T-helper 17 cell (primary cell): ENCODE results near the gene EML6. TPM values are rescaled to one million over a fixed set of nuclear protein-coding genes. Genes with fewer than 3 reads are reported as not detected.

Experiments
- ATAC-seq: fragments of 150-1000 bp; cut with Tn5 transposase; 2 replicates; pipeline ENCODE4 v1.10.0; 2021; ENCODE audit warnings: mild to moderate bottlenecking, moderate library complexity
- DNase-seq, 3 donors: peaks; one replicate each; pipeline versions ENCODE4 v3.0.0 to v3.0.0-alpha.2; 2020 to 2021
- H3K9me3 ChIP-seq: one replicate; pipeline ENCODE4 v1.7.0; 2013; ENCODE audit warnings: low read length, mild to moderate bottlenecking; ENCODE audit not compliant: control insufficient read depth, poor library complexity, severe bottlenecking
- H3K27ac Mint-ChIP-seq: one replicate; pipeline ENCODE4 v1.8.0; 2022; ENCODE audit warnings: mild to moderate bottlenecking, moderate library complexity, mixed read lengths
- H3K27me3 Mint-ChIP-seq: one replicate; pipeline ENCODE4 v1.8.0; 2022; ENCODE audit warnings: mixed read lengths
- H3K36me3 Mint-ChIP-seq: one replicate; pipeline ENCODE4 v1.8.0; 2022; ENCODE audit warnings: low read depth, mixed read lengths
- H3K4me1 Mint-ChIP-seq: one replicate; pipeline ENCODE4 v1.8.0; 2022; ENCODE audit warnings: mild to moderate bottlenecking, mixed read lengths
- H3K4me3 Mint-ChIP-seq: one replicate; pipeline ENCODE4 v1.8.0; 2022; ENCODE audit warnings: mild to moderate bottlenecking, moderate library complexity, mixed read lengths
- total RNA-seq, 4 donors: library from RNA in 2 of 4; stranded (reverse) in 2 of 4; gene quantifications; one replicate each; pipeline ENCODE4 v1.2.3 and lab custom pipeline; 2022 to 2026

The EML6 gene
- 1 to 10 TPM; 2.2 to 4.0 TPM for total RNA-seq
- 5.5 to 11.7 reads per million in 2 donors for total RNA-seq (lab: John Stamatoyannopoulos, UW)

DNA sequence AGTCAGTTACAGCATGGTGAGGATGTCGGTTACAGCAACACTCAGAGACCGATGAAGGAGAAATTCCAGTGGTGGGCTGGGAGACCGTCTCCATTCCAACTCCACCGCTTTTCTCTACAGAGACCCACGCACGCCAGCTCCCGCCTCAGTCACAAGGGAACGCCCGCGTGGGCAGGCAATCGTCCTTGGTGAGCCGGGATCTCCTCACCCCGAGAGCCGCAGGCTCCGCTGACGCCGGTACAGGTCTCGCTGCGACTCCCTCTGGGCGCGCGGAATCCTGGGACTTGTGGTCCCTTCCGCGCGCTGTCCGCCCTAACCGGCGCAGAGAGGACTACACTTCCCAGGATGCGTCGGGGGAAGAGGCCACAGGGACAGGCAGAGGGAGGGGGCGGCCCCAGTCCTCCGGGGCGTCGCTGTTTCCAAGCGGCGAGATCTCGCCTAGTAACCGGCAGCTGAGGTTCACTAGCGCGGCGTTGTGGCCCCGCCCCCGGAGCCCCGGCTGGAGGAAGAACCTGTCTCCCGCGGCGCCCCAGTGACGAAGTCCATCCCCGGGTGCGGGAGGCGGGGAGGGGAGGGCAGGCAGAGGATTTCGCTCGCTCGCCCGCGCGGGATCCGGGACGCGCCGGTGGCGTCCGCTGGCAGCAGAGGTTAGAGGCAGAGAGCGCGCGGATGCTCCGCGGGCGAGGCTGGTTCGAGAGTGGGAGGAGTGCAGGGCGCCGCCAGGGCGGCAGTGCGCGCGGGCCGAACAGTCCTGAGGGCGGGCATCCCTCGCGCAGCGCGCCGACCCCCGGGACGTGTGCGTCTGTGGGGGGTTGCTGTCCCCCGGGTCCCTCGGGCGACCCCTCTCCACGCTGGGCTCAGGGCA lies at the start of gene EML6:
TSS of gene EML6 (plus strand) at position 532 of the 865 bp plus-strand sequence. CDS start 1,400 bp downstream, outside the sequence.
- DNase-seq, result peak; percentile 97 to 99 (median 98)
- ATAC-seq, result peak; percentile 96
- H3K27ac Mint-ChIP-seq, result peak within 1 kb of the TSS; percentile 83
- peaks cover 8% of the 10 kb centered on the region for H3K36me3 Mint-ChIP-seq
- no peaks in the 10 kb centered on the region for H3K9me3 ChIP-seq
- peaks cover 63% of the 10 kb centered on the region for H3K27me3 Mint-ChIP-seq
- H3K4me3 Mint-ChIP-seq, result peak within 1 kb of the TSS; percentile 98
- H3K4me1 Mint-ChIP-seq, result peaks cover 12% of the 10 kb centered on the region

DNA sequence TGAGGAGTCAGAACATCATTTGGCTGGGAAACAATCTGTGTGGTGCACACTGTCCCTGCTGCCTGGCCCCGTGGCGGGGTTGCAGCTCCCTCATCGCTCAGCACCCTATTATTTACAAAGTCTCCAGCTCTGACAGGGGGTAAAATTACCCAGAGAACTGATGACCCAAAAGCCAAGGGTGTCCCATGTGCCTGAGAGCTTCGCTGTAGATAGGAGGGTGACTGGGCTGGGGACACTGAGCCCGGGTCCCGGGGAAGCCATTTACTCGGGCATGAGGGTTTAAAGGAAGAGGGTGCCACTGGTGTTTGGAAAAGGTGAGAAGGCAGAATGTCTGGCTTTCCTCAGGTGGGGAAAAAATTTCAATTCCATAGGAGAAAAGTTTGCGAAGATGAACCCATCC lies 48.2 kb upstream of the EML6 start:
- ATAC-seq (no peak), DNase-seq (no peak)
- no peaks in the 10 kb centered on the region for H3K9me3 ChIP-seq
- Mint-ChIP-seq H3K36me3 (no peaks in the 10 kb centered on the region), H3K4me1 (peaks cover 17% of the 10 kb centered on the region), H3K27me3 (peaks cover 18% of the 10 kb centered on the region), H3K27ac (no peak overlapping the region), H3K4me3 (no peak overlapping the region)

DNA sequence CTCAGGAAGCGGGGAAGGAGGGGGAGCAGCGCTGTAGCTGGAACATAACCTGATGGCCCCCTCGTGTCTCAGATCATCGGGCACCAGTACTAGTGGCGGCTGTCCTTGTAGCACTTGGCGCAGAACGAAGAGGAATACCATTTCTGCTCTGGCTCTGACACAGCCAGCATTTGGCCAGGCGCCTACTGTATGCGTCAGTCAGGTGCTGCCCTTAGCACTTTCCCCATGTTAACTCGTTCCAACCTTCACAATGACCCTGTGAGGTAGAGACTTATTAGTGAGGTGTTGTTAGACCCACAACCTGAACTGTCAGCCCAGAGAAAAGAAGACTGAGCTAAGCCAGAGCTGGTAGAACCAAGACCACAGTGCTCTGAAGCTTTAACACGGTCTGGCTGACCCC lies 47.7 kb upstream of the EML6 start:
- H3K9me3 ChIP-seq, result no peaks in the 10 kb centered on the region
- Mint-ChIP-seq H3K4me1 (peaks cover 17% of the 10 kb centered on the region), H3K27ac (no peak overlapping the region), H3K27me3 (peaks cover 21% of the 10 kb centered on the region), H3K36me3 (no peaks in the 10 kb centered on the region), H3K4me3 (peak overlapping the region; percentile 15)
- ATAC-seq, result no peak
- no peak for DNase-seq

DNA sequence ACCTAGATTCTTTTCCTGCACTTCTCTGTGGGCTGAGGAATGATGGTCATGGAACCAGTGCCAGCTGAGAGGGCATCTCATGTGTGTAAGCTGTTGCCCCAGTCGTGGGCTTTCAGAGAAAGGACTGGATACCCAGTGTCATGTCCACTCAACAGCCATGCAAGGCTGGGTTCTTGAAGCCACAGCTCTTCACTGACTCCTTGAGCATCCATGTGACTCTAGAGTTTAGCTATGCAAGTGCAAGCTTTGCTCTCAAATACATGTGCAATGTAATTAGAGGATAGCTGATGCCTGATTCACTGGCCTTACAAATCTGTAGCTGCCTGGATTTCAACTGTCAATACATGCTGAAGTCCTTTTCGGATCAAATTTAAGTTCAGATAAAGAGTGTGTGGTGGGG lies 46.8 kb upstream of the EML6 start:
- Mint-ChIP-seq H3K4me1 (peaks cover 21% of the 10 kb centered on the region), H3K4me3 (no peak overlapping the region), H3K36me3 (no peaks in the 10 kb centered on the region), H3K27ac (peak overlapping the region; percentile 53), H3K27me3 (peaks cover 21% of the 10 kb centered on the region)
- ATAC-seq (no peak), DNase-seq (no peak)
- H3K9me3 ChIP-seq, result no peaks in the 10 kb centered on the region

DNA sequence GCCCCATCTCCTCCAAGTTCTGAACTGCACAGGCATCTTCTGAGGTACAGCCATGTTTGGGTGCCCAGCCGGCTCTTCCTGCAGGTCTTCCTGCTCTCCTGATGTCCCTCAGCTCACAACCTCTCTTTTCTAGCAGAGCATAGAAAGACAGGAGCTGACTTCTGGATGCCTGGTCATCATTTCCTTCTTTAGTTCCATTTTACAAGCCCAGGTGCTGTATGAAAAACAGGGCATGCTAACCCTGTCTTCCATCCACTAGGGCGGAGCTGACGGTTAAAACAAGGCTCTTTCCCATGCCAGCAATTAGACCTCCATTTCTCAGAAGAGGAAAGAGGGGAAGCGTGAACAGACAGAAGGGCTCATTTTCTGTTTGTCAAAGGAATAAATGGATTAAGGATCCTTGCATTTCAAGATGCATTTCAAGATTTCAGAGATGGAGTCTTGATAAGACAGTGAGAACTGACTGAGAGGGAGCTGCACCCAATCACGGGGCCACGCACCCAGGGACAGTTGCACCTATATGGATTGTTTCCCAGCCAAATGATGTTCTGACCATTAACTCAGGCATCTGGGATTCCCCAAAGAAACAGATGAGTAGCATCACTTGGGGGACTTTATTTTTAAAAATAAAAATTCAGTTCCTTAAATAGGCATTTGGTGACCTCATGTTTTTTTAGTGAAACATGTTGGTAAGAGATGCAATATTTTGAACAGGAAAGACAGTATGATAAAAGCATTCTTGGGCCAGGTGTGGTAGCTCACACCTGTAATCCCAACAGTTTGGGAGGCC lies 45.8 kb upstream of the EML6 start:
- Mint-ChIP-seq H3K27ac (no peak overlapping the region), H3K4me1 (peaks cover 21% of the 10 kb centered on the region), H3K27me3 (peaks cover 21% of the 10 kb centered on the region), H3K4me3 (no peak overlapping the region), H3K36me3 (no peaks in the 10 kb centered on the region)
- no peak for ATAC-seq
- no peak for DNase-seq
- no peaks in the 10 kb centered on the region for H3K9me3 ChIP-seq

DNA sequence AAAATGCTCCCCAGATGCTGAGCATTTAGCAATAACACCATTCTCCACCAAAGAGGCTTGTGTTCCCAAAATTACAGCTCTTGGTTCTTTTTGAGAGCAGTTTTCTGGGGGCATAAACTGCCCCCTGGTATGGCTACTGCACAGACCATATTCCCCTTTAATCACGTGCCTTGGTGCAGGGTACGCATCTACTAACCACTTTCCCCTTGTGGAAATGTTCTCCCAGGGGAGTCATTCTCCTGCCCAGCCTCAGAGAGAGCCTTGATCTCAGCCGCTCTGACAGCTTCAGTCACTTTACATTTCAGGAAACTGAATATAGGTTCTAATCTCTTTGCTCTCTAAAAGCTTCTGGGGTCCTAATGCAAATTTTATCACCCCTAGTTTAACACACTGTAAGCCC lies 44.7 kb upstream of the EML6 start:
- Mint-ChIP-seq H3K27ac (no peak overlapping the region), H3K27me3 (peaks cover 21% of the 10 kb centered on the region), H3K36me3 (no peaks in the 10 kb centered on the region), H3K4me1 (peaks cover 14% of the 10 kb centered on the region), H3K4me3 (no peak overlapping the region)
- ATAC-seq, result no peak
- H3K9me3 ChIP-seq, result no peaks in the 10 kb centered on the region
- no peak for DNase-seq

DNA sequence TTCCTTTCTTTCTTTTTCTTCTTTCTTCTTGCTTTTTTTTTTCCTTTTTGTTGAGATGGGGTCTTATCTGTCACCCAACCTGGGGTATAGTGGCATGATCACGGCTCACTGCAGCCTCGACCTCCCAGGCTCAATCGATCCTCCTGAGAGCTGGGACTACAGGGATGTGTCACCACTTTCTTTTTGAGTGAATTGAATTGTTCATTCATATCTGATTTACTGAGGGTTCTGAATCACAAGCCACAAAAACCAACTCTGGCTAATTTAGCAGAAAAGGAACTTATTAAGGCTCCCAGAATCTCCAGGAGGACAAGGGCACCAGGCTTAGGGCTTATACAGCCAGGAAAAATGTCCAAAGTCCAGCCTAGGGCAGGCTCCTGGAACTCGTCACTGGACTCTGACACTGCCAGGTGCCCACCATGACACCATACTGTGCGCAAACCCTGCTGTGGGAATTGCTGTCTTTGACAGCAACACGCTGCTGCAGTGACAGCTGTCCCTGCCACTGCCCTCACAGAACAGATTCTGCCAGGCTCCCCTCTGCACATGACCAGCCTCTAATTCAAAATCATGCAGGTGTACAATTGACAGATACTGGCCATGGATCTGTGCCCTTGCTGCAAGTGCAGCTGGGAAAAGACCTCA lies 42.9 kb upstream of the EML6 start:
- H3K9me3 ChIP-seq, result no peaks in the 10 kb centered on the region
- H3K27ac Mint-ChIP-seq, result no peak overlapping the region
- H3K4me3 Mint-ChIP-seq, result peak overlapping the region; percentile 85
- peaks cover 14% of the 10 kb centered on the region for H3K4me1 Mint-ChIP-seq
- DNase-seq (no peak), ATAC-seq (peak; percentile 69)
- H3K36me3 Mint-ChIP-seq, result no peaks in the 10 kb centered on the region
- H3K27me3 Mint-ChIP-seq, result peaks cover 15% of the 10 kb centered on the region

DNA sequence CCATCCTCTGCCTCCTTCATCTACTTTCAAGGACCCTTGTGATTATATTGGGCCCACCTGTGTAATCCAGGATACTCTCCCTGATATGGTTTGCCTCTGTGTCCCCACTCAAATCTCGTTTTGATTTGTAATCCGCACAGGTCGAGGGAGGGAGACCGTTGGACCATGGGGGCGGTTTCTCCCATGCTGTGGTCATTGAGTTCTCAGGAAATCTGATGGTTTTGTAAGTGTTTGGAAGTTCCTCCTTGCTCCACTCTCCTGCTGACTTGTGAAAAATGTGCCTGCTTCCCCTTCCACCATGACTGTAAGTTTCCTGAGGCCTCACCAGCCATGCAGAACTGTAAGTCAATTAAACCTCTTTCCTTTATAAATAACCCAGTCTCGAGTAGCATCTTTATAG lies 42.0 kb upstream of the EML6 start:
- Mint-ChIP-seq H3K27me3 (peaks cover 19% of the 10 kb centered on the region), H3K4me3 (no peak overlapping the region), H3K27ac (no peak overlapping the region), H3K36me3 (no peaks in the 10 kb centered on the region), H3K4me1 (peaks cover 14% of the 10 kb centered on the region)
- H3K9me3 ChIP-seq, result no peaks in the 10 kb centered on the region
- DNase-seq (no peak), ATAC-seq (no peak)

DNA sequence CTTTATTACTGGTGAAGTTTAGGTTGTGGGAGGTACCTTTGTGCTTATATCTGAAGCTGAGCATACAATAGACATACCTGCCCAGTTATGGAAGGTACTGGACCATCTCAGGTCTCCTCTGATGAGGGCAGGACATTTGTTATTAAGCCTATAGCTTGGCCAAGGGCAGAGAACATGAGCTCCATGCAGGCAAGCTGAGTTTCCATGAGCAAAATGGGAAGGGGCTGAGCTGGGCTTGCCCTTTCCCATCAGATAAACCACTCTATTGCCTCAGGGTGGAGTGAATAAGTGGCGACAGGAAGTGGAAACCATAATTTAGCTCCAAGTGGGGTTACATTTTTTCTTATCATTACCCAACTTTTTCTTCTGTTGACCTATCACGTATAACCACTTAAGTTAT lies 39.9 kb upstream of the EML6 start:
- no peak for ATAC-seq
- no peak for DNase-seq
- no peaks in the 10 kb centered on the region for H3K9me3 ChIP-seq
- H3K27me3 Mint-ChIP-seq, result peaks cover 19% of the 10 kb centered on the region
- no peak overlapping the region for H3K27ac Mint-ChIP-seq
- H3K36me3 Mint-ChIP-seq, result no peaks in the 10 kb centered on the region
- no peak overlapping the region for H3K4me3 Mint-ChIP-seq
- peaks cover 14% of the 10 kb centered on the region for H3K4me1 Mint-ChIP-seq

DNA sequence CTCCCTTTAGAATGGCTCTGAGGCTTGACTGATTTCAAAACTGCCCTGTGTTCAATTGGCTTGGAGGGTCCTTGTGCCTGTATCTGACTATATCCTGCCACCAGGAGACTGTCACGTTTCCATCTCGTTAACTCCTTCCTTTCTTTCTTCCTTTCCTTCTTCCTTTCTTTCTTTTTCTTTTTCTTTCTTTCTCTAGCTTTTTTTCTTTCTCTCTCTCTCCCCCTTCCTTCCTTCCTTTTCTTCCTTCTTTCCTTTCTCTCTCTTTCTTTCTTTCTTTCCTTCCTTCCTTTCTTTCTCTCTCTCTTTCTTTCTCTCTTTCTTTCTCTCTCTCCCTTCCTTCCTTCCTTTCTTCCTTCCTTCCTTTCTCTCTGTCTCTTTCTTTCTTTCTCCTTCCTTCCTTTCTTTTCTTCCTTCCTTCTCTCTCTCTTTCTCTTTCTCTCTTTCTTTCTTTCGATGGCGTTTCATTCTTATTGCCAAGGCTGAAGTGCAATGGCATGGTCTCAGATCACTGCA lies 38.1 kb upstream of the EML6 start:
- no peak overlapping the region for H3K27ac Mint-ChIP-seq
- H3K36me3 Mint-ChIP-seq, result peaks cover 2% of the 10 kb centered on the region
- H3K4me3 Mint-ChIP-seq, result no peak overlapping the region
- peaks cover 10% of the 10 kb centered on the region for H3K4me1 Mint-ChIP-seq
- no peaks in the 10 kb centered on the region for H3K9me3 ChIP-seq
- ATAC-seq (no peak), DNase-seq (no peak)
- peaks cover 32% of the 10 kb centered on the region for H3K27me3 Mint-ChIP-seq

DNA sequence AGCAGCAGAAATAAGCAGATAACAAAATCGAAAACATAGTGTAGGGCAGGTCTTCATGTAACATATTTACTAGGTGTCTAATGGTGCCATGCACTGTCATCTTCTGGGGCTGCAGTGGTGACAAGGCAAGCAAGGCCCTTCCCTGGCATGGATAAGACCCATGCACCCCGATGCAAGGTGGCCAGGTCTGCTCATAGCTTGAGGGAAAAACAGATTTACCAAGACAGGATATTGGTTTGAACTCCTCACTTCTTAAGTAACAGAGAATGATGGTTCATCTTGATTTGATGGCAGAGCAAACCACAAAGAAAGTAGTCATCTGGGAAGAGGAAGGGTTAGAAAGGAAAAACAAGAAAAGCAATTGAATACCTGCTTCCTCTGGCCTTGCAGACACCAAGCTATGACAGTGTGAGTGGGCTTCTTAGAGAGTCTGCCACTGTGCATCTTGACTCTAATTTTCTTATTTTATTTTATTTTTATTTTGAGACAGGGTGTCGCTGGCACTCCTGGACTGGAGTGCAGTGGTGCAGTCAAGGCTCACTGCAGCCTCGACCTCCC lies 35.8 kb upstream of the EML6 start:
- Mint-ChIP-seq H3K4me3 (no peak overlapping the region), H3K27ac (no peak overlapping the region), H3K4me1 (peaks cover 4% of the 10 kb centered on the region), H3K36me3 (peaks cover 2% of the 10 kb centered on the region), H3K27me3 (peaks cover 30% of the 10 kb centered on the region)
- ATAC-seq (no peak), DNase-seq (no peak)
- H3K9me3 ChIP-seq, result no peaks in the 10 kb centered on the region

DNA sequence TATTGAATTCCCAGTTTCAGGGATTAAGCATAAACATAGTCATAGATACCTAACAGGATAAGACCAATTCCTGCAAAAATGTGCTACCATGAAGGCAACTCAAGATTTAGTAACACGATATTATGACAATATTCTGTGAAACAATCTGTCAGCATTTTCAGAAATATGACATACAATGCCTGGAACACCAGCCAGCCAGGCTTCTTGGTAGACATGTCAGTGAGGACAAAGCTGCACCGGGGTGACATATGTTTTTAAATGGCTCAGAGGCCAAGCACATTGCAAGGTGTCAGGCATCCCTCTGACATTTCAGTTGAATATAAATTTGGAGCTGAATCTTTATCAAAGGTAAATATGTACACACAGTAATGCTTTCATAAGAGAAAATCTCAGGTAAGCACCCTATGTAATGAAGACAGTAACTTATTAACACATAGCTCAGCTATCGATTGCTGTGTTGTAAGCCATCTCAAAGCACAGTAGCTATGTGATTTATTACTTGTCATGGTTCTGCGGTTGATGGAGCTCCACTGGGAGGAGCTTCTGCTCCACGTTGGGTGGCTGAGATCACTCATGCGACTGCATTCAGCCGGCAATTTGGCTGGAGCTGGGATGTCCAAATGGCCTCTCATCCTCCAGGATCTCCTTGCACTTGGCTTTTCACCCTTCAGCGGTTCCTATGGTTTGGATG lies 31.9 kb upstream of the EML6 start:
- Mint-ChIP-seq H3K27ac (no peak overlapping the region), H3K27me3 (peaks cover 42% of the 10 kb centered on the region), H3K4me1 (peaks cover 4% of the 10 kb centered on the region), H3K36me3 (peaks cover 2% of the 10 kb centered on the region), H3K4me3 (no peak overlapping the region)
- no peaks in the 10 kb centered on the region for H3K9me3 ChIP-seq
- ATAC-seq (no peak), DNase-seq (no peak)
